Measurements from ENCODE around the gene ATG7. TPM values are rescaled to one million over a fixed set of nuclear protein-coding genes. Genes with fewer than 3 reads are reported as not detected.

The ATG7 gene, protein sequence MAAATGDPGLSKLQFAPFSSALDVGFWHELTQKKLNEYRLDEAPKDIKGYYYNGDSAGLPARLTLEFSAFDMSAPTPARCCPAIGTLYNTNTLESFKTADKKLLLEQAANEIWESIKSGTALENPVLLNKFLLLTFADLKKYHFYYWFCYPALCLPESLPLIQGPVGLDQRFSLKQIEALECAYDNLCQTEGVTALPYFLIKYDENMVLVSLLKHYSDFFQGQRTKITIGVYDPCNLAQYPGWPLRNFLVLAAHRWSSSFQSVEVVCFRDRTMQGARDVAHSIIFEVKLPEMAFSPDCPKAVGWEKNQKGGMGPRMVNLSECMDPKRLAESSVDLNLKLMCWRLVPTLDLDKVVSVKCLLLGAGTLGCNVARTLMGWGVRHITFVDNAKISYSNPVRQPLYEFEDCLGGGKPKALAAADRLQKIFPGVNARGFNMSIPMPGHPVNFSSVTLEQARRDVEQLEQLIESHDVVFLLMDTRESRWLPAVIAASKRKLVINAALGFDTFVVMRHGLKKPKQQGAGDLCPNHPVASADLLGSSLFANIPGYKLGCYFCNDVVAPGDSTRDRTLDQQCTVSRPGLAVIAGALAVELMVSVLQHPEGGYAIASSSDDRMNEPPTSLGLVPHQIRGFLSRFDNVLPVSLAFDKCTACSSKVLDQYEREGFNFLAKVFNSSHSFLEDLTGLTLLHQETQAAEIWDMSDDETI
- total RNA-seq, result 45.5 and 52.7 TPM in 2 replicates

DNA sequence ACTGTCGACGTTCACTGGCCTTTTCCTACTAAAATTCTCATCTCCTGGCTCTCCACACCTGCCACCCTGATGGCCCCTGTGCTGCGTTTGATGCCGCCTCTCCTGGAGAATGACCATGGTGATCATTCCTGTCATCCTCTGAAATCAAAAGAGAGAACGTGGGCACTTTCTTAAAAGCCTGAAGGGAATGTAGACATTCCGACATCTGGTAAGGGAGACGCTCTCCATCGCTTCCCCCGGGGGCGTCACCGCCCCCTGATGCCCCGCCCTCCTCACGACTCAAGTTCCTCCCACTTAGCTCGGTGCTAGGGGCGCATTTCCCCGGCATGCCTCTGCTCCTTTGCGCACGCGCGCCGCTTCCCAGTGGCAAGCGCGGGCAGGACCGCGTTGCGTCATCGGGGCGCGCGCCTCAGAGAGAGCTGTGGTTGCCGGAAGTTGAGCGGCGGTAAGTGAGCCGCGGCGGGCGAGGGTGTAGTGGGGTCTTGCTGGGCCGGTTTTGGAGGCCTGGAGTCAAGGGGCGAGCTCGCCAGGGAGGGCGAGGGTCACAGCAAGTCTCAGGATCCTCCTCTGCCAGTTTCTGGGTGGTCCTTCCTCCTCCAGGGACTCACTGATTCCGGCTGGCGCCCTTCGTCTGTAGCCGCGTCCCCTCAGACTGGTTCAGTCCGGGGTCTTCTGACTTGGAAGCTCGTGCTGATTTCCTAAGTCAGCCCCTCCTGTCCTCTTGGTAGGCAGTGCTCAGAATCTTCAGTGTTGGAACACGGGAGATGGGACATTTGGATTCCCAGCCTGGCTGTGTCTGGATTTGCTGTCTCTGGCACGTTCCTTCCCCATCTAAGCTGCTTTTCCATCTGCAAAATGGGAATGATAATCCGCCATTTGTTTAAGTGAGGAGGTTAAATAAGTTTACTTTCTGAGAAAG is at the start of gene ATG7:
Gene ATG7, plus strand, starts transcription at position 412 of the 919 bp plus-strand sequence. CDS start 26,299 bp downstream, outside the sequence.

Small RNAs within 50 kb of the gene (small RNA-seq; reads per million reads assigned to genes)
- not detected for gene AC022001.1
- gene AC026185.1, result not detected
- not detected for gene AC083855.1

Other genes starting within 250 kb of the ATG7 start
- 0.39 and 0.87 TPM in 2 replicates for gene HRH1, start 117.9 kb upstream of the ATG7 start, total RNA-seq